ENCODE data around the gene GPR179. TPM values are rescaled to one million over a fixed set of nuclear protein-coding genes. Genes with fewer than 3 reads are reported as not detected.

The GPR179 gene, protein sequence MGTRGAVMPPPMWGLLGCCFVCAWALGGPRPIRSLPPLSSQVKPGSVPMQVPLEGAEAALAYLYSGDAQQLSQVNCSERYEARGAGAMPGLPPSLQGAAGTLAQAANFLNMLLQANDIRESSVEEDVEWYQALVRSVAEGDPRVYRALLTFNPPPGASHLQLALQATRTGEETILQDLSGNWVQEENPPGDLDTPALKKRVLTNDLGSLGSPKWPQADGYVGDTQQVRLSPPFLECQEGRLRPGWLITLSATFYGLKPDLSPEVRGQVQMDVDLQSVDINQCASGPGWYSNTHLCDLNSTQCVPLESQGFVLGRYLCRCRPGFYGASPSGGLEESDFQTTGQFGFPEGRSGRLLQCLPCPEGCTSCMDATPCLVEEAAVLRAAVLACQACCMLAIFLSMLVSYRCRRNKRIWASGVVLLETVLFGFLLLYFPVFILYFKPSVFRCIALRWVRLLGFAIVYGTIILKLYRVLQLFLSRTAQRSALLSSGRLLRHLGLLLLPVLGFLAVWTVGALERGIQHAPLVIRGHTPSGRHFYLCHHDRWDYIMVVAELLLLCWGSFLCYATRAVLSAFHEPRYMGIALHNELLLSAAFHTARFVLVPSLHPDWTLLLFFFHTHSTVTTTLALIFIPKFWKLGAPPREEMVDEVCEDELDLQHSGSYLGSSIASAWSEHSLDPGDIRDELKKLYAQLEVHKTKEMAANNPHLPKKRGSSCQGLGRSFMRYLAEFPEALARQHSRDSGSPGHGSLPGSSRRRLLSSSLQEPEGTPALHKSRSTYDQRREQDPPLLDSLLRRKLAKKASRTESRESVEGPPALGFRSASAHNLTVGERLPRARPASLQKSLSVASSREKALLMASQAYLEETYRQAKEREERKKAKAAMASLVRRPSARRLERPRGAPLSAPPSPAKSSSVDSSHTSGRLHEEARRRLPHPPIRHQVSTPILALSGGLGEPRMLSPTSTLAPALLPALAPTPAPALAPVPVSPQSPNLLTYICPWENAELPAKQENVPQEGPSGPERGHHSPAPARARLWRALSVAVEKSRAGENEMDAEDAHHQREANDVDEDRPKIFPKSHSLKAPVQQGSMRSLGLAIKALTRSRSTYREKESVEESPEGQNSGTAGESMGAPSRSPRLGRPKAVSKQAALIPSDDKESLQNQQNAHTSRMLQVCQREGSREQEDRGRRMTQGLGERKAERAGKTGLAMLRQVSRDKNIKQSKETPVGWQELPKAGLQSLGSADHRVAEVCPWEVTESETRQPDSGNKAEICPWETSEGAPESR (N-terminal part only)
- total RNA-seq: 1 to 10 TPM in 2 of 4 donors, under 1 TPM in 2; 0.42 to 2.5 (median 0.91) TPM
- under 1 TPM; 0.07 to 0.70 (median 0.09) TPM for polyA plus RNA-seq
- long read RNA-seq, donor 1: 0 reads
- long read RNA-seq, donor 2, partial matches to known transcripts: 0 of 1 reads
- long read RNA-seq, donor 2, other reads (novel, unspliced or antisense): 1 of 1 reads

DNA sequence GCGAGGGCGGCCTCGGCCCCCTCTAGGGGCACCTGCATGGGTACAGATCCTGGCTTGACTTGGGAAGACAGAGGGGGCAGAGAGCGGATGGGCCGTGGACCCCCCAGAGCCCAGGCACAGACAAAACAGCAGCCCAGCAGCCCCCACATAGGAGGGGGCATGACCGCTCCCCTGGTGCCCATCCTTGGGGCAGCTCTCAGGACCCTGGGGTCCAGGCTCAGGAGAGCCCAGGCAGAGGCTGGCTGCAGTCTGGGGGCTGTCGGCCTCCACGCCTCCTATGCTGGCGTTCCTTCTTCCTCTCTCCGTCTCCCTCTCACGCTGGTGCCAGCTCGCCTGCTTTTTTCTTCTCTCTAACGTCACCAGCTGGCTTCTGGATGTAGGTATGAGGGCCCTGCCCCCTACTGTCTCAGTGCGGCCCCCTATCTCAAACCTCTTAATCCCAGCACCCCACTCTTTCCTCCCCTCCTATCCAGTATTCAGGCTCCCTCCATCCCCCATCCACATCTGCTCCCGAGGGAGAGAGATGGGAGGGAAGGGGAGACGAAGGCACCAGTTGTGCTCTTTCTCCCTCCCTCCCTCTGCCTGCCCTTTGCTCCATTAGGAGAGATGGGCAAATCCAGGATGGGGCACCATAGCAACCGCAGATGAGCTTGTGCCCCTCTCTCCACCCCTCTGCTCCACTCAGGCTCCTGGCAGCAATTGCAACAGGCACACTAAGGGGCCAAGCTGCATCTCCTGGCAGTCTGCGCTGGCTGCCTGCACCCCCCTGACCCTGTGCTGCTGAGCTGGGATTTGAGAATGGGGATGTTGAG is at the start of gene GPR179:
Gene GPR179 (minus strand): TSS at position 349 of the 812 bp plus-strand sequence. CDS start 167 bp downstream, at position 182.
- intact Hi-C loops (cut with DNase I): no loop called here
- Histone ChIP-seq H3K27ac (no peak within 1 kb of the TSS), H3K36me3 (ENCODE audit: insufficient read depth in 1 of 2, low read depth in 1 of 2) (no peaks in the 10 kb centered on the region), H3K27me3 (ENCODE audit: insufficient read depth in 3 of 3, low read length in 2 of 3) (no peaks in the 10 kb centered on the region), H3K4me1 (no peaks in the 10 kb centered on the region), H3K9me3 (no peaks in the 10 kb centered on the region), H3K4me3 (no peak within 1 kb of the TSS)
- DNase-seq (no peak), ATAC-seq (no peak)
- 69 to 78% (median 73%) methylated on average over 16 to 18 of the region's 18 CpGs for WGBS, 3 donors
- TF ChIP-seq, protein P1, sequence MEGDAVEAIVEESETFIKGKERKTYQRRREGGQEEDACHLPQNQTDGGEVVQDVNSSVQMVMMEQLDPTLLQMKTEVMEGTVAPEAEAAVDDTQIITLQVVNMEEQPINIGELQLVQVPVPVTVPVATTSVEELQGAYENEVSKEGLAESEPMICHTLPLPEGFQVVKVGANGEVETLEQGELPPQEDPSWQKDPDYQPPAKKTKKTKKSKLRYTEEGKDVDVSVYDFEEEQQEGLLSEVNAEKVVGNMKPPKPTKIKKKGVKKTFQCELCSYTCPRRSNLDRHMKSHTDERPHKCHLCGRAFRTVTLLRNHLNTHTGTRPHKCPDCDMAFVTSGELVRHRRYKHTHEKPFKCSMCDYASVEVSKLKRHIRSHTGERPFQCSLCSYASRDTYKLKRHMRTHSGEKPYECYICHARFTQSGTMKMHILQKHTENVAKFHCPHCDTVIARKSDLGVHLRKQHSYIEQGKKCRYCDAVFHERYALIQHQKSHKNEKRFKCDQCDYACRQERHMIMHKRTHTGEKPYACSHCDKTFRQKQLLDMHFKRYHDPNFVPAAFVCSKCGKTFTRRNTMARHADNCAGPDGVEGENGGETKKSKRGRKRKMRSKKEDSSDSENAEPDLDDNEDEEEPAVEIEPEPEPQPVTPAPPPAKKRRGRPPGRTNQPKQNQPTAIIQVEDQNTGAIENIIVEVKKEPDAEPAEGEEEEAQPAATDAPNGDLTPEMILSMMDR (IDR thresholded peaks at IDR 0.05): no peak

DNA sequence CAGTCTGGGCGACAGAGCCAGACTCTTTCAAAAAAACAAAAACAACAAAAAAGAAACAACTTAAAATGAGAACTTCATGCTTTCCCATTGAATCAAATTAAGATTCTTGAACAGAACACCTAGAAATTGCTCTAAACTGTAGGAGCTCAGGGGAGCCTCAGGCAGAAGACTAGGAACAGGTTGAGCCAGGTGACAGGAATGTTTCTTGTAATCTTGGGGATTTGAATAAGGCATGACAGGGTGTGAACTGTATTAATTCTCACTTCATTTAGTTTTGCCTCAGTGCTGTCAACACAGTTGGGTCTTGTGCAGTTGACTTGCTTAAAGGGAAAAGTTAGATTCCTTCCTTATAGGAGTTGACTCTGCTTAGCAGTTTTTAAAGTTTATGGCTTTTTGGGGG is 35.7 kb upstream of the GPR179 start:
- WGBS, 3 donors: 79 to 100% (median 86%) methylated on average over 1 of the region's 1 CpG
- no peak for ATAC-seq
- intact Hi-C loops (cut with DNase I): no loop called here

DNA sequence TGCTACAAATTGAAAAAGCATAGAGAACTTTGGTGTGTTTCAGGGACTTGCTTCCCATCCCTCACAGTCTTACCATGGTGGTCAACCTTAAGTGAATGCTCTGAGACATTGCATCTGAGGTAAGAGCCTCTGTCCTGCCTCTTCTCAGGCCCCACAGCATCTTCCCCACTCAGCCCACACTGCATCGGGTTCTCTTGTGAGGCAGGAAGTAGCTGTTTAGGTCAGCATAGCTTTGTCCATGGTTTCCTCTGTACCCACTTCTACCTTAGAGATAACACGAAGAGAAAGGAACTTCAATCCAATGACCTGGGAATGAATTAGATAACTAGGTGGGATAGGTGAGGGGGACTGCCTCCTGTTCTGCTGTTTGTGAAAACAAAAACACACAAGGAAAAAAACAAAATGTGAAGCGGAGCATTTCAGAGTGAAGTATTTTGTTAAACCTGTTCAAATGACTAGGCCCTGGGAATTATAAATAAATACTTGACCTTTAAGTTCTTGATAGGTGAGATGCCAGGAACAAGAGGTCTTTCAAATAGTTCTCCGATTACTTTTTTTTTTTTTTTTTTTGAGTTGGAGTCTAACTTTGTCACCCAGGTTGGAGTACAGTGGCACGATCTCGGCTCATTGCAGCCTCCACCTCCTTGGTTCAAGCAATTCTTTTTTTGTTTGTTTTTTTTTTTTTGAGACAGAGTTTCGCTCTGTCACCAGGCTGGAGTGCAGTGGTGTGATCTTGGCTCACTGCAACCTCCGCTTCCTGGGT is 25.5 kb upstream of the GPR179 start:
- Histone ChIP-seq H3K4me3 (no peak overlapping the region), H3K9me3 (no peaks in the 10 kb centered on the region), H3K36me3 (ENCODE audit: insufficient read depth in 1 of 2, low read depth in 1 of 2) (peaks cover 10 to 98% of the 10 kb centered on the region in 2 donors), H3K4me1 (no peaks in the 10 kb centered on the region), H3K27me3 (ENCODE audit: insufficient read depth in 3 of 3, low read length in 2 of 3) (no peaks in the 10 kb centered on the region), H3K27ac (no peak overlapping the region)
- TF ChIP-seq, protein P1 (IDR thresholded peaks at IDR 0.05): no peak
- intact Hi-C loops (cut with DNase I): no loop called here
- DNase-seq (no peak), ATAC-seq (no peak)
- 69 to 83% (median 81%) methylated on average over 8 of the region's 8 CpGs for WGBS, 3 donors

More for the DNA sequence above, 35.7 kb upstream of the GPR179 start:
- no peak overlapping the region for H3K4me3 ChIP-seq
- no peaks in the 10 kb centered on the region for H3K9me3 ChIP-seq
- no peaks in the 10 kb centered on the region for H3K27me3 ChIP-seq (ENCODE audit: insufficient read depth in 3 of 3, low read length in 2 of 3)
- TF ChIP-seq, protein P1 (IDR thresholded peaks at IDR 0.05): no peak
- no peak for DNase-seq
- peaks cover 14 to 88% of the 10 kb centered on the region in 2 donors for H3K36me3 ChIP-seq (ENCODE audit: insufficient read depth in 1 of 2, low read depth in 1 of 2)
- H3K4me1 ChIP-seq: no peaks in the 10 kb centered on the region
- H3K27ac ChIP-seq: no peak overlapping the region

Data from psoas muscle (tissue), 8 donors.